H1 (cell line): ENCODE measurements around the gene WDR49. TPM values are rescaled to one million over a fixed set of nuclear protein-coding genes. Genes with fewer than 3 reads are reported as not detected.

Experiments used
- CTCF ChIA-PET: fragments of 300-600 bp; sonication (Branson Sonifier 250); formaldehyde crosslinking; loops from one replicate; lab custom pipeline; 2021; ENCODE audit not compliant: partially characterized antibody; lab: Charles Lee
- POLR2A ChIA-PET: fragments of 300-600 bp; sonication (Branson Sonifier 250); formaldehyde crosslinking; loops from one replicate; lab custom pipeline; 2021; ENCODE audit warnings: inconsistent platforms; ENCODE audit not compliant: partially characterized antibody; lab: Charles Lee
- DNase-seq, 2 experiments: peaks; one replicate each; pipeline versions ENCODE4 v3.0.0 to v3.0.0-alpha.2; 2010 to 2022; ENCODE audit warnings: low spot score in 2 of 2, low read depth in 1 of 2, mixed read lengths in 1 of 2
- FAIRE-seq: peaks from 2 replicates; lab custom pipeline; 2011; peaks lifted over from hg19 to GRCh38; lab: Jason Lieb, UNC
- H2AFZ ChIP-seq: 2 replicates; pipeline ENCODE4 v1.8.1; 2012; ENCODE audit warnings: low read length, inconsistent platforms
- H2AK5ac ChIP-seq: 2 replicates; pipeline ENCODE4 v1.6.1; 2013; ENCODE audit warnings: low read depth, low read length
- H2BK120ac ChIP-seq: replicated peaks from 2 replicates; pipeline ENCODE3; 2013; ENCODE audit warnings: low read depth, low read length, inconsistent platforms
- H2BK12ac ChIP-seq: 2 replicates; pipeline ENCODE4 v1.6.1; 2013; ENCODE audit warnings: low read depth, low read length
- H2BK15ac ChIP-seq: 2 replicates; pipeline ENCODE4 v1.6.1; 2013; ENCODE audit warnings: low read length
- H2BK20ac ChIP-seq: 2 replicates; pipeline ENCODE4 v1.6.1; 2013; ENCODE audit warnings: low read length
- H2BK5ac ChIP-seq: 2 replicates; pipeline ENCODE4 v1.6.1; 2013; ENCODE audit warnings: low read depth, low read length
- H3K14ac ChIP-seq: 2 replicates; pipeline ENCODE4 v1.6.1; 2013; ENCODE audit warnings: inconsistent platforms; ENCODE audit not compliant: insufficient read length
- H3K18ac ChIP-seq: 2 replicates; pipeline ENCODE4 v1.6.1; 2013; ENCODE audit warnings: low read length; ENCODE audit errors: extremely low read depth
- H3K23ac ChIP-seq: 2 replicates; pipeline ENCODE4 v1.6.1; 2013; ENCODE audit warnings: inconsistent platforms; ENCODE audit not compliant: insufficient read length
- H3K23me2 ChIP-seq: 2 replicates; pipeline ENCODE4 v1.6.1; 2013; ENCODE audit warnings: low read depth, low read length
- H3K27ac ChIP-seq: 2 replicates; pipeline ENCODE4 v1.6.1; 2011; ENCODE audit warnings: low read depth, low read length, inconsistent platforms
- H3K27me3 ChIP-seq, 4 experiments: replicated peaks in 1 of 4; 1 replicate in 1 of 4; 2 replicates in 3 of 4; pipeline versions ENCODE4 v1.6.1 to v1.8.1; 2011 to 2013; ENCODE audit warnings: low read length in 3 of 4, mild to moderate bottlenecking in 3 of 4, inconsistent platforms in 2 of 4, mixed read lengths in 2 of 4, moderate library complexity in 1 of 4; ENCODE audit not compliant: control insufficient read depth in 3 of 4, insufficient read depth in 3 of 4; ENCODE audit errors: extremely low read depth in 1 of 4
- H3K36me3 ChIP-seq, 4 experiments: 2 replicates each; pipeline versions ENCODE4 v1.6.1 to v1.8.1; 2011 to 2013; ENCODE audit warnings: mild to moderate bottlenecking in 4 of 4, low read length in 3 of 4, moderate library complexity in 2 of 4, control low read depth in 1 of 4, inconsistent platforms in 1 of 4; ENCODE audit not compliant: insufficient read depth in 4 of 4, control insufficient read depth in 2 of 4
- H3K4ac ChIP-seq: replicated peaks from 2 replicates; pipeline ENCODE3; 2013; ENCODE audit warnings: low read length, low read depth, mixed read lengths, inconsistent platforms; ENCODE audit not compliant: insufficient read length
- H3K4me1 ChIP-seq, 4 experiments: replicated peaks in 1 of 4; 1 replicate in 1 of 4; 2 replicates in 3 of 4; pipeline versions ENCODE4 v1.6.1 to v1.8.1; 2011 to 2013; ENCODE audit warnings: low read length in 3 of 4, inconsistent platforms in 2 of 4, mixed read lengths in 1 of 4; ENCODE audit not compliant: insufficient read depth in 4 of 4, control insufficient read depth in 3 of 4
- H3K4me2 ChIP-seq, 2 experiments: 2 replicates each; pipeline versions ENCODE4 v1.6.1 to v1.8.1; 2011 to 2013; ENCODE audit warnings: low read depth in 2 of 2, low read length in 2 of 2, control low read depth in 1 of 2, inconsistent platforms in 1 of 2, mild to moderate bottlenecking in 1 of 2; ENCODE audit not compliant: insufficient read depth in 1 of 2
- H3K4me3 ChIP-seq, 4 experiments: fragments of 200-600, 300-600 bp in 1 of 4; sonication (generic), shearing (Covaris generic), sonication (Bioruptor Twin) in 1 of 4; 2 replicates each; pipeline versions ENCODE4 v1.5.1 to v1.8.1; 2011 to 2016; ENCODE audit warnings: low read length in 4 of 4, low read depth in 3 of 4, control low read depth in 2 of 4, inconsistent platforms in 2 of 4, mild to moderate bottlenecking in 2 of 4, mixed read lengths in 1 of 4, moderate library complexity in 1 of 4; ENCODE audit not compliant: insufficient read depth in 2 of 4; ENCODE audit errors: extremely low read depth in 1 of 4
- H3K56ac ChIP-seq: replicated peaks from 2 replicates; pipeline ENCODE3; 2013; ENCODE audit warnings: low read depth, mild to moderate bottlenecking, mixed read lengths, low read length, inconsistent platforms; ENCODE audit not compliant: insufficient read length
- H3K79me1 ChIP-seq: 2 replicates; pipeline ENCODE4 v1.6.1; 2013; ENCODE audit warnings: low read depth, low read length, control low read depth
- H3K79me2 ChIP-seq, 2 experiments: 2 replicates each; pipeline versions ENCODE4 v1.6.1 to v1.8.1; 2012 to 2013; ENCODE audit warnings: low read length in 2 of 2, mild to moderate bottlenecking in 2 of 2, inconsistent platforms in 1 of 2; ENCODE audit not compliant: insufficient read depth in 2 of 2, control insufficient read depth in 1 of 2
- H3K9ac ChIP-seq, 4 experiments: replicated peaks in 1 of 4; 1 replicate in 1 of 4; 2 replicates in 3 of 4; pipeline versions ENCODE4 v1.6.1 to v1.8.1; 2011 to 2013; ENCODE audit warnings: low read depth in 3 of 4, low read length in 3 of 4, control low read depth in 2 of 4, mild to moderate bottlenecking in 2 of 4, moderate library complexity in 2 of 4, inconsistent platforms in 1 of 4; ENCODE audit errors: extremely low read depth in 1 of 4
- H3K9me3 ChIP-seq, 2 experiments: 2 replicates each; pipeline versions ENCODE4 v1.6.1 to v1.8.1; 2012 to 2013; ENCODE audit warnings: mild to moderate bottlenecking in 2 of 2, moderate library complexity in 2 of 2, control low read depth in 1 of 2, inconsistent platforms in 1 of 2, low read depth in 1 of 2, low read length in 1 of 2, mixed read lengths in 1 of 2; ENCODE audit not compliant: insufficient read depth in 2 of 2
- H4K20me1 ChIP-seq, 2 experiments: replicated peaks in 1 of 2; 2 replicates each; pipeline versions ENCODE3 to v1.8.1; 2011 to 2013; ENCODE audit warnings: inconsistent platforms in 2 of 2, low read length in 2 of 2, mild to moderate bottlenecking in 1 of 2; ENCODE audit not compliant: insufficient read depth in 2 of 2, control insufficient read depth in 1 of 2
- H4K5ac ChIP-seq: 2 replicates; pipeline ENCODE4 v1.6.1; 2013; ENCODE audit warnings: low read length, low read depth, mixed read lengths, inconsistent platforms; ENCODE audit not compliant: insufficient read length
- H4K8ac ChIP-seq: 2 replicates; pipeline ENCODE4 v1.8.0; 2013; ENCODE audit warnings: mild to moderate bottlenecking, moderate library complexity, low read length, inconsistent platforms; ENCODE audit not compliant: insufficient read depth; ENCODE audit errors: extremely low read depth
- H4K91ac ChIP-seq: replicated peaks from 2 replicates; pipeline ENCODE3; 2013; ENCODE audit warnings: low read length, mixed read lengths, inconsistent platforms; ENCODE audit not compliant: insufficient read length
- ATF2 ChIP-seq: IDR thresholded peaks from 2 replicates; pipeline ENCODE4 v1.6.1; 2012; ENCODE audit warnings: low read length, inconsistent platforms
- BACH1 ChIP-seq: IDR thresholded peaks from 2 replicates; pipeline ENCODE4 v1.6.1; 2012; ENCODE audit warnings: low read length, improper control_type of control experiment
- CTCF ChIP-seq, 3 experiments: IDR thresholded peaks; 1 replicate in 2 of 3; 2 replicates in 1 of 3; pipeline versions ENCODE4 v1.5.1 to v1.6.1; 2011; ENCODE audit warnings: low read length in 3 of 3, mild to moderate bottlenecking in 3 of 3, inconsistent platforms in 2 of 3, low read depth in 1 of 3, moderate library complexity in 1 of 3; ENCODE audit not compliant: insufficient read depth in 1 of 3; ENCODE audit errors: control extremely low read depth in 1 of 3
- POLR2A ChIP-seq, 2 experiments: IDR thresholded peaks; 1 replicate in 1 of 2; 2 replicates in 1 of 2; pipeline ENCODE4 v1.6.1; 2011; ENCODE audit warnings: low read depth in 2 of 2, low read length in 2 of 2, mild to moderate bottlenecking in 2 of 2; ENCODE audit errors: control extremely low read depth in 1 of 2
- RFX5 ChIP-seq: IDR thresholded peaks from 2 replicates; pipeline ENCODE4 v1.6.1; 2011; ENCODE audit warnings: low read depth, low read length, improper control_type of control experiment, borderline replicate concordance
- SP1 ChIP-seq: IDR thresholded peaks from 2 replicates; pipeline ENCODE4 v1.6.1; 2011; ENCODE audit warnings: low read depth, low read length
- SRF ChIP-seq: IDR thresholded peaks from 2 replicates; pipeline ENCODE4 v1.6.1; 2011; ENCODE audit warnings: mild to moderate bottlenecking, low read depth, low read length, moderate library complexity
- TAF1 ChIP-seq: IDR thresholded peaks from 2 replicates; pipeline ENCODE4 v1.6.1; 2011; ENCODE audit warnings: mild to moderate bottlenecking, low read depth, low read length
- TCF12 ChIP-seq: IDR thresholded peaks from 2 replicates; pipeline ENCODE4 v1.6.1; 2011; ENCODE audit warnings: low read depth, mild to moderate bottlenecking, low read length
- TEAD4 ChIP-seq: IDR thresholded peaks from 2 replicates; pipeline ENCODE4 v1.6.1; 2012; ENCODE audit warnings: low read depth, low read length, inconsistent platforms, mixed read lengths
- WGBS, 2 experiments: shearing (Covaris generic) in 1 of 2; methylation state at CpG; one replicate each; pipeline versions ENCODE4 v1.1.6 to v1.1.7; 2013 to 2015; ENCODE audit warnings: low lambda C conversion rate in 2 of 2, mixed read lengths in 2 of 2, inconsistent platforms in 1 of 2, low coverage in 1 of 2, missing lambda C conversion rate in 1 of 2; ENCODE audit not compliant: insufficient replicate concordance in 2 of 2, insufficient coverage in 1 of 2, insufficient read length in 1 of 2; ENCODE audit errors: extremely low coverage in 1 of 2, missing lambda C conversion rate in 1 of 2; 5-methylcytosine and 5-hydroxymethylcytosine counted together
- polyA plus RNA-seq, 7 experiments: library from polyadenylated mRNA; depleted of rRNA in 3 of 7; stranded (reverse) in 5 of 7; unstranded in 2 of 7; fragments of >200 nt in 5 of 7; fragments of 200-250 nt in 2 of 7; gene quantifications; 1 replicate in 5 of 7; 2 replicates in 1 of 7; 4 replicates in 1 of 7; pipeline versions ENCODE4 v1.2.1 to v1.2.3, GENCODE V29; 2011 to 2013; ENCODE audit warnings: missing spikeins in 2 of 7, mixed read lengths in 2 of 7
- total RNA-seq: library from RNA; stranded (reverse); fragmentation: NEBNext Ultra II Directional; extraction: Animal tissue kit (Norgen Biotek cat#: 25700); gene quantifications from 2 replicates; pipeline ENCODE4 v1.2.1, GENCODE V29; 2021

The WDR49 gene
- total and polyA plus RNA-seq, 2 of the 8 experiments (the other 6 are each of a cell fraction or from before 2014, with no cell fraction given): 0.50 to 1.7 TPM

DNA sequence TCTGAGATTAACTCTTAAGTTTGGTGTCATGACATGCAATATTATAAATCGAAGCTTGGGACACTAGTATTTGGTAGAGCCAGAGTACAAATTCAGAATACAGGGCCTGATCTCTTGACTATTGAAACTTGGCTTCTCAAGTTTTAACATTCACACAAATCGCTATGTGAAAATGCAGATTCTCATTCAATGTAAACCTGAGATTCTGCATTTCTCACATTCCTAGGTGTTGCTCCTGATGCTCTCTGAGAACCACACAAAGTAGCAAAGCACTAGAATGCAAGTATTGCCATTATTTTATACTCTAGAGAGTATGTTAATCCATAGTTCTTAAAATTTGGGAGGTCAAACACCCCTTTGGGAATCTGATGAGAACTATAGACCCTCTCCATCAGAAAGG is 47.9 kb downstream of the WDR49 start:
- Histone ChIP-seq H3K79me1 (no peaks in the 10 kb centered on the region), H3K4me2 (0 out of 4 replicates have a peak overlapping the region, but pooled peaks have one; percentile 1 to 22), H2BK15ac (no peak overlapping the region), H3K27me3 (no peaks in the 10 kb centered on the region), H3K18ac (no peak overlapping the region), H2AFZ (no peak overlapping the region), H2BK5ac (no peak overlapping the region), H3K56ac (no peak overlapping the region), H3K4me1 (peaks cover 0 to 20% (median 2%) of the 10 kb centered on the region in 4 experiments; a peak in 5 of 7 replicates), H2BK12ac (no peak overlapping the region), H2BK20ac (no peak overlapping the region), H2AK5ac (no peak overlapping the region), H3K23me2 (no peaks in the 10 kb centered on the region), H3K9ac (no peak overlapping the region), H4K20me1 (no peaks in the 10 kb centered on the region), H3K4ac (no peak overlapping the region), H3K27ac (no peak overlapping the region), H2BK120ac (no peak overlapping the region), H3K36me3 (no peaks in the 10 kb centered on the region), H4K8ac (no peak overlapping the region), H3K4me3 (no peak overlapping the region), H3K14ac (no peak overlapping the region), H3K9me3 (no peaks in the 10 kb centered on the region), H3K23ac (no peak overlapping the region), H4K91ac (no peak overlapping the region), H3K79me2 (no peaks in the 10 kb centered on the region), H4K5ac (no peak overlapping the region)
- DNase-seq: no peak
- peak; percentile 85 for FAIRE-seq
- ChIA-PET CTCF (interaction anchor here (0.7 to 1.8 kb wide), 2 partner anchors 19 to 26 kb away, joined by 3 to 6 read pairs; no protein-coding TSS in a partner anchor), POLR2A (interaction anchor here (1.2 to 1.5 kb wide), 2 partner anchors 48 to 53 kb away, joined by 3 to 4 read pairs; partner anchors contain the start of gene WDR49)
- 54% methylated on average over 2 of the region's 2 CpGs; no CpG with 5 or more reads in 1 of the 2 experiments for WGBS, 2 experiments
- TF ChIP-seq RFX5: no peak
- 0 out of 2 replicates have a peak, but pooled peaks have one; percentile 38 for TF ChIP-seq SP1
- TF ChIP-seq CTCF (IDR thresholded peaks at IDR 0.05; ENCODE audit: control extremely low read depth in 1 of 3, insufficient read depth in 1 of 3, low read depth in 1 of 3, low read length in 3 of 3): no peak
- TF ChIP-seq TEAD4: peak; percentile 95
- TF ChIP-seq BACH1: no peak
- no peak for TF ChIP-seq POLR2A (IDR thresholded peaks at IDR 0.05; ENCODE audit: control extremely low read depth in 1 of 2, low read depth in 2 of 2, low read length in 2 of 2)
- no peak for TF ChIP-seq ATF2
- no peak for TF ChIP-seq TAF1
- TF ChIP-seq TCF12: no peak
- TF ChIP-seq SRF: no peak
